K562 (cell line): ENCODE results near the gene AZU1. TPM values are rescaled to one million over a fixed set of nuclear protein-coding genes. Genes with fewer than 3 reads are reported as not detected.

ENCODE experiments used
- ATAC-seq: fragments of 200-7000 bp; cut with Tn5 transposase; 3 replicates; pipeline ENCODE4 v1.9.1; 2020; ENCODE audit warnings: moderate library complexity
- BruUV-seq: library from RNA; stranded (reverse); fragments of 400-500 nt; replicated peaks from 2 replicates; lab custom pipeline; 2021; lab: Mats Ljungman, UMichigan
- CTCF ChIA-PET: fragments of 300-600 bp; formaldehyde crosslinking; extraction: SDS; loops from one replicate; lab custom pipeline; 2021; ENCODE audit warnings: low intra/inter-chr PET ratio; lab: Yijun Ruan, JAX
- POLR2A ChIA-PET: fragments of 300-600, 350-650 bp; sonication (Branson Sonifier 250); formaldehyde crosslinking; extraction: SDS; loops from one replicate; lab custom pipeline; 2021; ENCODE audit warnings: antibody characterized with exemption, inconsistent platforms; lab: Yijun Ruan, JAX
- DNase-seq, 4 experiments: peaks; one replicate each; pipeline versions ENCODE4 v3.0.0 to v3.0.0-alpha.2; 2011 to 2018; ENCODE audit warnings: low spot score in 3 of 4, mixed read lengths in 3 of 4; ENCODE audit errors: extremely low read depth in 1 of 4
- FAIRE-seq: peaks from 2 replicates; lab custom pipeline; 2011; peaks lifted over from hg19 to GRCh38; lab: Jason Lieb, UNC
- H2AFZ ChIP-seq: 2 replicates; pipeline ENCODE4 v1.6.0; 2011; ENCODE audit warnings: low read depth, low read length, control low read depth, inconsistent platforms
- H3K27ac ChIP-seq: fragments of 200-600 bp; 3 replicates; pipeline ENCODE4 v1.8.0; 2011; ENCODE audit warnings: low read depth, mild to moderate bottlenecking, control low read depth, inconsistent platforms, low read length, moderate library complexity, mixed read lengths; ENCODE audit errors: extremely low read depth
- H3K27me3 ChIP-seq, 2 experiments: fragments of 300-600 bp in 1 of 2; 2 replicates in 1 of 2; 3 replicates in 1 of 2; pipeline versions ENCODE4 v1.6.0 to v1.8.0; 2011; ENCODE audit warnings: inconsistent platforms in 2 of 2, low read length in 2 of 2, mild to moderate bottlenecking in 1 of 2, mixed read lengths in 1 of 2, moderate library complexity in 1 of 2; ENCODE audit not compliant: control insufficient read depth in 2 of 2, insufficient read depth in 2 of 2
- H3K36me3 ChIP-seq: fragments of 300-600 bp; 3 replicates; pipeline ENCODE4 v1.8.0; 2011; ENCODE audit warnings: mild to moderate bottlenecking, low read length, inconsistent platforms; ENCODE audit not compliant: control insufficient read depth, insufficient read depth
- H3K4me1 ChIP-seq, 2 experiments: fragments of 200-600 bp in 1 of 2; replicated peaks in 1 of 2; 2 replicates in 1 of 2; 3 replicates in 1 of 2; pipeline versions ENCODE4 v1.5.1 to v1.8.0; 2011; ENCODE audit warnings: inconsistent platforms in 2 of 2, low read length in 2 of 2, mild to moderate bottlenecking in 1 of 2, mixed read lengths in 1 of 2, moderate library complexity in 1 of 2; ENCODE audit not compliant: control insufficient read depth in 2 of 2, insufficient read depth in 2 of 2
- H3K4me2 ChIP-seq: 2 replicates; pipeline ENCODE4 v1.6.1; 2011; ENCODE audit warnings: low read length, control low read depth, inconsistent platforms, mixed read lengths; ENCODE audit not compliant: insufficient read depth
- H3K4me3 ChIP-seq: fragments of 200-600 bp; sonication (generic), shearing (Covaris generic); 2 replicates; pipeline ENCODE4 v1.5.1; 2016; ENCODE audit warnings: control low read depth, inconsistent platforms
- H3K79me2 ChIP-seq: fragments of 200-600 bp; 3 replicates; pipeline ENCODE4 v1.8.0; 2011; ENCODE audit warnings: low read length, inconsistent platforms; ENCODE audit not compliant: control insufficient read depth, insufficient read depth
- H3K9ac ChIP-seq, 2 experiments: 2 replicates each; pipeline versions ENCODE4 v1.6.0 to v1.6.1; 2011; ENCODE audit warnings: low read depth in 2 of 2, low read length in 2 of 2, control low read depth in 1 of 2, inconsistent platforms in 1 of 2, mild to moderate bottlenecking in 1 of 2, mixed read lengths in 1 of 2; ENCODE audit not compliant: insufficient read depth in 1 of 2
- H3K9me1 ChIP-seq: one replicate; pipeline ENCODE4 v1.6.0; 2011; ENCODE audit warnings: inconsistent platforms, mild to moderate bottlenecking, low read length, moderate library complexity; ENCODE audit not compliant: control insufficient read depth, insufficient read depth
- H3K9me3 ChIP-seq: replicated peaks from 2 replicates; pipeline ENCODE4 v1.5.1; 2011; ENCODE audit warnings: low read depth, low read length, inconsistent platforms; ENCODE audit not compliant: control insufficient read depth, insufficient read depth
- H4K20me1 ChIP-seq: replicated peaks from 2 replicates; pipeline ENCODE4 v1.6.1; 2011; ENCODE audit warnings: low read length, inconsistent platforms, mixed read lengths; ENCODE audit not compliant: control insufficient read depth, insufficient read depth
- ARID1B ChIP-seq: fragments of 450-650 bp; IDR thresholded peaks from 2 replicates; pipeline ENCODE4 v1.6.1; 2016; ENCODE audit warnings: antibody characterized with exemption, mild to moderate bottlenecking, inconsistent platforms
- CBX1 ChIP-seq: sonication (generic); IDR thresholded peaks from 2 replicates; pipeline ENCODE4 v1.6.1; 2016; ENCODE audit warnings: antibody characterized with exemption, low read depth, mild to moderate bottlenecking
- CSDE1 ChIP-seq, 2 experiments: fragments of 450-650 bp; IDR thresholded peaks; 2 replicates each; pipeline ENCODE4 v1.6.1; 2016; ENCODE audit warnings: mild to moderate bottlenecking in 1 of 2
- HSF4 ChIP-seq: fragments of 250-450 bp; sonication (Bioruptor Pico); IDR thresholded peaks from 2 replicates; pipeline ENCODE4 v2.1.2; 2022; ENCODE audit warnings: mild to moderate bottlenecking, moderate library complexity, borderline replicate concordance
- JUND ChIP-seq, 2 experiments: IDR thresholded peaks; 2 replicates in 1 of 2; 3 replicates in 1 of 2; pipeline ENCODE4 v1.6.1; 2011; ENCODE audit warnings: borderline replicate concordance in 2 of 2, low read depth in 2 of 2, low read length in 2 of 2, improper control_type of control experiment in 1 of 2, missing biosample characterization in 1 of 2, missing genetic modification characterization in 1 of 2, missing genetic modification reagents in 1 of 2
- NCOR1 ChIP-seq: fragments of 450-650 bp; IDR thresholded peaks from 2 replicates; pipeline ENCODE4 v1.6.1; 2016; ENCODE audit warnings: mild to moderate bottlenecking, moderate library complexity
- NFATC3 ChIP-seq: fragments of 450-650 bp; IDR thresholded peaks from 2 replicates; pipeline ENCODE4 v1.6.1; 2017; ENCODE audit warnings: mild to moderate bottlenecking
- RREB1 ChIP-seq: fragments of 250-450 bp; sonication (Bioruptor Pico); IDR thresholded peaks from 2 replicates; pipeline ENCODE4 v1.4.0; 2020
- SIN3B ChIP-seq: fragments of 450-650 bp; IDR thresholded peaks from 2 replicates; pipeline ENCODE4 v1.6.1; 2017; ENCODE audit warnings: low read depth, mild to moderate bottlenecking, moderate library complexity
- TCF3 ChIP-seq: sonication (generic); formaldehyde crosslinking; IDR thresholded peaks from 2 replicates; pipeline ENCODE4 v1.4.0; 2020; ENCODE audit warnings: mild to moderate bottlenecking, missing genetic modification reagents
- ZNF124 ChIP-seq: sonication (generic); formaldehyde crosslinking; IDR thresholded peaks from 2 replicates; pipeline ENCODE4 v1.8.1; 2022; ENCODE audit warnings: missing genetic modification reagents
- ZNF282 ChIP-seq: sonication (generic); formaldehyde crosslinking; IDR thresholded peaks from 2 replicates; pipeline ENCODE4 v1.8.1; 2023; ENCODE audit warnings: missing genetic modification reagents
- ZNF512 ChIP-seq: IDR thresholded peaks from 2 replicates; pipeline ENCODE4 v1.6.1; 2016; ENCODE audit warnings: missing genetic modification characterization, missing compliant biosample characterization
- WGBS: fragments of 100-300 bp; shearing (Covaris generic); methylation state at CpG from one replicate; pipeline ENCODE4 v1.1.6; 2016; ENCODE audit warnings: low coverage, mixed read lengths; ENCODE audit not compliant: insufficient coverage; ENCODE audit errors: missing lambda C conversion rate; 5-methylcytosine and 5-hydroxymethylcytosine counted together
- in situ Hi-C: fragments of 300-500 bp; cut with MboI; formaldehyde crosslinking; loops from 4 replicates; pipeline ENCODE4 v1.15.0; 2018; ENCODE audit warnings: inconsistent platforms, mixed read lengths
- intact Hi-C: fragments of 100-400 bp; cut with micrococcal nuclease; formaldehyde crosslinking; loops from 2 replicates; pipeline ENCODE4 v1.14.2; 2022
- polyA plus RNA-seq, 8 experiments: library from polyadenylated mRNA; depleted of rRNA in 4 of 8; stranded (reverse) in 5 of 8; unstranded in 3 of 8; fragments of >200 nt; fragmentation: Nextera tagmentation in 2 of 8; fragmentation: Illumina TruSeq in 1 of 8; extraction: Ambion mirVana in 2 of 8; extraction: Trizol in 1 of 8; gene quantifications; 2 replicates each; pipeline versions ENCODE4 v1.2.1 to v1.2.3, GENCODE V29; 2011 to 2014; ENCODE audit warnings: inconsistent platforms in 1 of 8, missing spikeins in 1 of 8
- total RNA-seq, 7 experiments: library from RNA; depleted of rRNA in 6 of 7; stranded (reverse); fragments of >200 nt in 6 of 7; fragmentation: Illumina TruSeq in 2 of 7; extraction: Trizol in 2 of 7; gene quantifications; 2 replicates each; pipeline versions ENCODE4 v1.2.1 to v1.2.3, GENCODE V29; 2011 to 2021; ENCODE audit warnings: low replicate concordance in 1 of 7
- TF ChIP-seq, protein P1 (sequence below), 2 experiments: fragments of 450-650 bp in 1 of 2; sonication (generic) in 1 of 2; formaldehyde crosslinking; conservative IDR thresholded peaks; 2 replicates each; pipeline versions ENCODE4 v1.4.0 to v1.8.1; 2020 to 2022; ENCODE audit warnings: mild to moderate bottlenecking in 1 of 2, missing genetic modification reagents in 1 of 2

The AZU1 gene
- total and polyA plus RNA-seq, 9 of the 15 experiments (the other 6 are each of a cell fraction or from before 2014, with no cell fraction given): 0.29 to 1.9 (median 0.59) TPM; not detected in 3

DNA sequence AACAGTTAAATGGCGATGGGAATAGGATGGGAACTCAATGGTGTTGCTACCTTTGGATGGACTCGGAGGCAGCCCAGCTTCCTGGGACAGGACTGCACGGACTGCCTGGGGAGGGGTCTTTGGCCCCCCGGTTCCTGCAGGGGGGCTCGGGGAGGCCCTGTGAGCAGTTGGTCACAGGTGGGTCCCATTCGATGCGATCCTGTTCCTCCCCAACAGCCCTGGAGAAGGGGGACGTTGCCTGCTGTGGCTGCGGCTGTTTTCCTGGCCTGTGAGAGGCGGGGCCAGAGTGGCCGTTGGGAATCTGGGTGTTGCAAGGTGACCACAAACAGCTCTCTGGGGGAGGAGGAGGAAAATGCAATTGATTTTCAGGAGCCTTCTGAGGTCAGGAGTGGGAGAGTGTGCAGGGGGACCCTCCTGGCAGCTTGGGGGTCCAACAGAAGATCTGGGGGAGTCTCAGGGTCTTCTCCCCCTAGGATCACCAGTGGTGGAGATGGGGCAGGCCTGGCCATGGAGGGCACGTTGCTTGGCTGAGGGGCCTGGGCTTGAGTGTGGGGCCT, 4.0 kb upstream of the AZU1 start:
- Histone ChIP-seq H3K9me1 (no peaks in the 10 kb centered on the region), H3K4me1 (peaks cover 15 to 68% of the 10 kb centered on the region in 2 experiments), H3K79me2 (peaks cover 22% of the 10 kb centered on the region; the same call in 2 of the 3 replicates), H3K36me3 (no peaks in the 10 kb centered on the region), H3K4me2 (peak overlapping the region; percentile 71), H3K27ac (peak overlapping the region; percentile 83), H4K20me1 (no peaks in the 10 kb centered on the region), H3K9me3 (no peaks in the 10 kb centered on the region), H2AFZ (peak overlapping the region; percentile 68; the same call in 1 of the 2 replicates), H3K4me3 (peak overlapping the region; percentile 34), H3K27me3 (no peaks in the 10 kb centered on the region), H3K9ac (peak overlapping the region; percentile 64 to 91)
- FAIRE-seq: peak; percentile 96
- BruUV-seq: TSS peak; percentile 68
- peak; percentile 78 for ATAC-seq
- in situ Hi-C loops (no loop called here), intact Hi-C loops (no loop called here)
- 3% methylated on average over 12 of the region's 12 CpGs for WGBS
- DNase-seq: peak; percentile 61 to 75 (median 68)
- CTCF ChIA-PET: no interaction called here
- POLR2A ChIA-PET: interaction anchor here (0.6 to 2.4 kb wide), 4 partner anchors 8 to 281 kb away, joined by 3 to 9 read pairs (median 4); no protein-coding TSS in a partner anchor
- TF ChIP-seq CBX1 (peak; percentile 85; the same call in 1 of the 2 replicates), RREB1 (0 out of 2 replicates have a peak, but pooled peaks have one; percentile 6), SIN3B (no peak), NFATC3 (no peak), CSDE1 (IDR thresholded peaks at IDR 0.05) (0 out of 4 replicates have a peak, but pooled peaks of 1 of the 2 experiments have one; percentile 20), TCF3 (CRISPR knock-in tag) (peak; percentile 49), JUND (IDR thresholded peaks at IDR 0.05; ENCODE audit: borderline replicate concordance, low read depth, low read length) (peak; percentile 32), JUND (tag; IDR thresholded peaks at IDR 0.05; ENCODE audit: borderline replicate concordance, low read depth, low read length) (no peak), NCOR1 (peak; percentile 47; the same call in 1 of the 2 replicates), HSF4 (CRISPR knock-in tag) (no peak), ZNF282 (CRISPR knock-in tag) (no peak), ARID1B (peak; percentile 74), ZNF512 (tag) (no peak), ZNF124 (CRISPR knock-in tag) (no peak)
- TF ChIP-seq, protein P1, sequence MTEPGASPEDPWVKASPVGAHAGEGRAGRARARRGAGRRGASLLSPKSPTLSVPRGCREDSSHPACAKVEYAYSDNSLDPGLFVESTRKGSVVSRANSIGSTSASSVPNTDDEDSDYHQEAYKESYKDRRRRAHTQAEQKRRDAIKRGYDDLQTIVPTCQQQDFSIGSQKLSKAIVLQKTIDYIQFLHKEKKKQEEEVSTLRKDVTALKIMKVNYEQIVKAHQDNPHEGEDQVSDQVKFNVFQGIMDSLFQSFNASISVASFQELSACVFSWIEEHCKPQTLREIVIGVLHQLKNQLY (CRISPR knock-in tag; conservative IDR thresholded peaks at IDR 0.05): 0 out of 4 replicates have a peak, but pooled peaks of 1 of the 2 experiments have one; percentile 23
